Raji (cell line): Measurements from ENCODE around the gene HOXA6.

Source experiments
- POLR2A ChIP-seq: IDR thresholded peaks from 2 replicates; pipeline ENCODE4 v1.6.1; 2011; ENCODE audit warnings: low read depth, low read length, control low read depth; ENCODE audit not compliant: insufficient read depth

HOXA6 gene

DNA sequence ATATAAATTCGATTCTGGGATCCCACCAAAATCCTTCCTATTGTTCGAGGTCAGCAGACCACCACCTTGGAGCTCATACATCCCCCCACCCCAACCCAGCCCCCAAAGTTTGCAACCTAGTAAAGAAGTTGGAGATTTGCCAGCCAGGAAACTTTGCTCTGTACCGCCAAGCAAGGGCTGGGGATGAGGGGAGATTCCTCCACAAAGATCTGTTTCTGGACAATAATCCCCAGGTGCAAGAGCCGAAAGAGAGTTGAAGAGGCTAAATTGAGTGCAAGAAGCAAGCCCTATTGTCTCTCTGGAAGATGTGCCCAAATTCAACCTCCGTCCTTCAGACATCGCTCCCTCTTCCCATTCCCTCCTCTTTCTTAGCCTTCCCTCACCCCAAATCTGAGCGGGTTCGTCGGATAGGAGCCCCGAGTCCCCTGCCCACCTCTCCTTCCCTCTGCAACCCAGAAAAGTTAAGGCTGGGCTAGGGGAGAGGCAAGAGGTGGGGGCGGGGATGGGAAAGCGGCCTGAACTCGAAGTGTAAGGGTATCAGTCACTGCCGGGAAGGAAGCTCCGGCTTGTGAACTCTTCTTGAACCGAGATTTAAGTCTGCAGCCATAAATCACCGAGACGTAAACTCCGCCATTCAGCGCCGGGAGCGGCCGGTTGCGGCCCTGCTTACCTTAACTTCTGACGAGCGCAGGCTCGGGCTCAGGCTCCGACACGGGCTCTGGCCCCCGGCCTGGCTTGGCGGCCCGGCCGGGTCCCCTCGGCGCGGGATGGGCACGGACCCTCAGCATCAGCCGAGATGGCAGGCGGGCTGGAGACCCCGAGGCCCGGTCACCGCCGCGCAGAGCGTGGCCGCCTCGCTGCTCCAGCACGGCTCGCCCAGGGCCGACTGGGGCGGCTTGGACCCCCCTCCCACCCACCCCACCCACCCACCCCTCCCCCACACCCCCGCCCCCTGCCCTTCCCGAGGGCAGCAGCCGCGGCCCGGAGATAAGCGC is 34.3 kb downstream of the HOXA6 start:
- no peak for TF ChIP-seq POLR2A

DNA sequence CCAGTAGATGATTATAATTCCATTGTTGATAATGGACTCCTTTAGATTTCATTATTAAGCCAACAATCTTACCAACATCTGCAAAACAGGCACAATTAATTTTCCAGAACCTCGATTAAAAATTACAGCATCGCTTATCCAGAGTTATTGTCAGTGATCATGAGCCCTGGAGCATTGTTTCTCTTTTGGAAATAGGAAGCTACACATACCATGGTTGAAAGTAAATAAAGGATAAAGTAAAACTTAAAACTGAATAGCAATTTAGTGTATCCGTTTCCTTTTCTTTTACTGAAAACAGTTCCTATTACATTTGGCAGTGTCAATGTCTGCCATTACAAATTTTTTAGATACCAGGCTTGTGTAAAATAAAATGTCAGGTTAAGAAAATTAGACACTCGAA is 35.2 kb downstream of the HOXA6 start:
- no peak for TF ChIP-seq POLR2A

DNA sequence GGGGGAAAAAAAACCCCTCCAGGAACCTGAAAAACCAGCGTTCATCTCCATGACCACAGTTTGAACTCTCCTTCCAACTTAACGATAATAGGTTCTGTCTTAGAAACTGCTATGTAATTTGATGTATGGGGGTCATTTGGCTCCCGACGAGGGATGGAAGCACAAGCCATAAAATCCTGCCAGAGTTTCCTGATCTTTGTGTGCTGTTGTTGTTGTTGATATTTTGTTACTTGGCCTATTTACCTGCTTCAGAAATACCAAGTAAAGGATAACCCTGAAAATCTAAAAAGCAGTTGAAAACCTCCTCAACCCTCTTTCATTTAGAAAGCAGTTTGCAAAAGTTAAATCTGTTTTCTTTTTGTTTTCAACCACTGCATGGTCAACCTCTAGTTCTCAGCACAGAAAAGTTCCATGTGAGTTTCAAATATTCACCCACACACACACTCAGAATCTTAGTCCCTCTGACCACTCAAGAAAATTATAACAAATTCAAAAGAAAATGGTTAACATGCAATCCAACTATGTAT is 35.8 kb downstream of the HOXA6 start:
- TF ChIP-seq POLR2A = no peak

DNA sequence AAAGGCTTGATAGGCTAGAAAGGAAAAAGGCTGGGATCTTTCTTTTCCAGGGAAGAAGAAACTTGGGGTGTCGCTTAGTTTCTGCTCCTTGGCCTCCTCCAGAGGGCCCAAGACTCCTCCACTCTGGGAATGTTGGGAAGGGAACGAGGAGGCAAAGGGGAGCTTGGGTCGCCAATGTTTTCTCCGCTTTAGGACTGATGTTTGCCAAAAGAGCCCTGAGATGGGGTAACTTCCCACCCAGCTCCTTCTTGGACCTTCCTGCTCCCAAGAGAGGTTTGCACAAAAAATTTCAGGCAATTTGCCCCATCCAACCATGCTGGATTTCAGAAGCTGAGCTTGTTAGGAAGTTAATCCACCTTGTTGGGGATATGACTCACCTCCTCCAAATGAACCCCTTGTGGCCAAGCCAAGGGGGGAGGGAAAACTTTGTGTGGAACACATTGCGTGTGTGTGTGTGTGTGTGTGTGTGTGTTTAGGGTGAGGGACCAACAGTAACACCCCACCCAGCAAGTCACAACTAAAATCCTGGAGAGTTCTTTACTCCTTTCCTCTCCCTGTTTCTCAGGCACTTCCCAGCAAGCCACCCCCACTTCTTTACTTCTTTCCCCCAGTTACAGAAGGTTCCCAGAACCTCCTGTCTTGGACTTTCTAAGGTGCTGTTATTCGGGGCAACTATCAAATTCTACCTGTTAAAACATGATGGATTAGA is 36.4 kb downstream of the HOXA6 start:
- TF ChIP-seq POLR2A = no peak

DNA sequence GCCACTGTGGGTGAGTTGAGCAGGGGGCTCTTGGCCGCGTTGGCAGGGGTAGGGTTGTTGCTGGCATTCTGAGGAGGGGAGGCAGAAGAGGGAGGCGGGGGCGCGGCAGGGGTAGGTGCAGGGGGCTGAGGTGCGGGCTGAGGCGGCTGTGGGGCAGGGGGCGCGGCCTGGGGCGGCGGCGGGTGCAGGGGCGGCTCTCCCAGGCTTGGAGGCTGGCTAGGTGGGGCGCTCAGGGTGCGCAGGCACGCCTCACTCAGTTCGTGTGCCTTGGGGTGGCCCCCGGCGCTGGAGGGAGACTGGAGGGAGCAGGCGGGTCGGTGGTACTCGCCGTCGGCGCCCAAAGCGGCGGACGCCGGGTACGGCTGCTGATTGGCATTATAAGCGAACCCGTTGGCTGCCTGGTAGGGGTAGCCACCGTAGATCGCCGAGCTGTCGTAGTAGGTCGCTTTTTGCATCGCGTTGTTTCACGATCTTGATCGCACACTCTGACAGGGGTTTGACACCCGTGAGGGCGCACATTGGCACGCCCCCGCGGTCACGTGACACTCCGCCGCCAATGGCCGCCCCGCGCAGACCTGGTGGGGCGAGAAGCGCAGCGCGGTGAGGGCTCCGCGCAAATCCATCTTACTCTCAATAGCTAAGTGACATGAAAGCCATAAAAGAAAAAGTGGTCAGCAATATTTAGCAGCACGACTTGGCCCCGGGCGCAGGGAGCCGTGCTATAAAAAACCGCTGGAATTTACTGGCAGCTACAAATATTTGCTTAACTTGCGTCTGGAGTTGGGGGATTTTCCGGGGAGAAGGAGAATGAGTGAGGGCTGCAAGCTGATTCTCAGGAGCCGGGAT is 37.2 kb downstream of the HOXA6 start:
- TF ChIP-seq POLR2A = no peak

DNA sequence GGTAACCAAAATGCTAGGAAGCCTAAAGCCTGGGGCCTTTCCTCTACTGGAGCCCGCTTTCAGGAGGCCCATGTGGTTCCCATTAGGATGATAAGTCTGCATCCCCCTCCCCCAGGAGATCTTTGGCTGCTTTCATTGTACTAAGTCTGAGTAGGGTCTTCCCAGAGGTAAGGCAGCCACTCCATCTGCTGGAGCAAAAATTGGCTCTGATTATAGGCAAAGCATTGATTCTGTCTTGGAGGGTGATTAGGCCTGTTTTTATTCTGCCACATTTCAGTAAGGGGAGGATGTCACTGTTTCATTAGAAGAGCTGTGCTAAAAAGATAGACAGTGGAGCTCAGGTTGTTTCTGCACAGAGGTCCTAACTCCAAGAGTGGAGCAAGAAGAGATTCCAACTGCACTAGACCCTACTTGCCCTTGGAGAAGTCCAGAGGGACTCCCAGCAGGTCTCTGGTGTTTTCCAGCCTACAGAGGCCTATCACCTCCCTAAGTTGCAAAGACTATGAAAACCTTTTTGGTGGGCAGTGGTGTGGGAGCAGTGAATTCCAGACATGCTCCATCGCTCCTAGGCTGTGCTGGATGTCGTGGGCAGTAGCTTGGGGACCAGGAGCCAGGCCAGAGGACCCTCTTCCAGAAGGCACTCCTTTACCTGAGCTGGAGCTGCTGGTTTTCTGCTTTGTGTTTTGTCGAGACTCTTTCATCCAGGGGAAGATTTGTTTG is 37.9 kb downstream of the HOXA6 start:
- TF ChIP-seq POLR2A = no peak

DNA sequence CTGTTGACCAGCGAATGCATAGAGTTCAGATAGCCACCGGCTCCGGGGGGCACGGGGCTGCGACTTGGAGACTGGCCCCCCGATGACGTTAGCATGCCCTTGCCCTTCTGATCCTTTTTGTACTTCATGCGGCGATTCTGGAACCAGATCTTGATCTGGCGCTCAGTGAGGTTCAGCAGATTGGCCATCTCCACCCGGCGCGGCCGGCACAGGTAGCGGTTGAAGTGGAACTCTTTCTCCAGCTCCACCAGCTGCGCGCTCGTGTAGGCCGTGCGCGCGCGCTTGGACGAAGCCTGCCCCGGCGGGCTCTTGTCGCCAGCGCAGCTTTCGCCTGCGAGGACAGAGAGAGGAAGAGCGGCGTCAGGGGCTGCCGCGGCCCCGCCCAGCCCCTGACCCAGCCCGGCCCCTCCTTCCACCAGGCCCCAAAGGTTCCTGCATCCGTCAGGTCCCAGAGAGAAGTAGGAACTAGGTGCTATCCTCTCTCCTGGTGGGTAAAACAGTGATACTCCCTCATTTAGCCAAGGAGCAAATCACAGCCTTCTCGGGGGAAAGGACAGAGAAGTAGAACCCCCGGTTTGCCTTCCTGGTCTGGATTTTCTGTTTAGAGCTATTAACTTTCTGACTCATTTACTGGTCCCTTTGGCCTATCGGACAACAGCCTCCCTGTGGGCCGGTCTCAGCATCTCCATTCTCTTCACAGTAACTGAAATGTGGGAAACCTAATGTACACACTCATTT is 39.0 kb downstream of the HOXA6 start:
- no peak for TF ChIP-seq POLR2A

DNA sequence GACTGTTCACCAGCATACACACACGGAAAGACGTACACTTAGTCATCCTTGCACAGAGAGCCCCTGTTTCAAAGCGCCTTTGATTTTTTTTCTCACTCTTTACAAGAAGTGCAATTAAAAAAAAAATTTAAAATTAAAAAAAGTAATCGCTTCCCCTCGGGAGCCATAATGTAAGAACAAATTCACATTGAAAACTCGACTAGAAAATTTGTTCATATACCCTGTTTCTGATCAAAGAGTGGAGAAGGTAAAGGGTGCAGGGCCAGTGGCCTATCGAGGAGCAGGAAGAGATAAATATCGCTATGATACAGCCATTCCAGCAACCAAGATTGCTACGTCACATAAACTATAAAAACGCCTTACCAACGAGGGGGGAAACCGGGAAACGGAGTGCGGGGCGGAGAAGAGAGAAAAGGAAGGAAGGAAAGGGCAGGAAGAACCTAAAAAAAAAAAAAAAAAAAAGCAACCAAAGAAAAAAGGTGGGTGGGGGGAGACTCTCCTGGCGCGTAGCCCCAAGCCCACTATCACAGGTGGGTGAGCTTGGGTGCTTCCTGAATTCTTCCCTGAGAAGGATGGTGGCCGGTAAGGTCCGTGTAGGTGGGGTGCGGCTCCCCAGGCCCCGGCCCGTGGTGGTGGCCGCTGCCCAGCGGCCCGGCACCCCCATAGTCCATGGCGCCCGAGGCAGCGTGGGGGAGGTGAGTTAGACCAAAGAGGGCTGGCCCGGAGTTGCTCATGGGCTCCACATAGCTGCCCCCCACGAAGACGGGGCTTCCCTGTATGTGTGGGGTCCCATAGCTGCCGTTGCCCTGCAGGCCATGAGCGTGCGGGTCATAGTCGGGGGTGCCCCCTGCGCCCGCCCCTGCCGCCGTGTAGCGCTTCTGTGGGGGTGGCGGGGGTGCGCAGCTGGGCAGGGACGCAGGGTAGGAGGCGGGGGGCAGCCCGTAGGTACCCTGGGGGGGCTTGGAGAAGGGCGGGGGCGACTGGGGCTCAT is 39.9 kb downstream of the HOXA6 start:
- no peak for TF ChIP-seq POLR2A

DNA sequence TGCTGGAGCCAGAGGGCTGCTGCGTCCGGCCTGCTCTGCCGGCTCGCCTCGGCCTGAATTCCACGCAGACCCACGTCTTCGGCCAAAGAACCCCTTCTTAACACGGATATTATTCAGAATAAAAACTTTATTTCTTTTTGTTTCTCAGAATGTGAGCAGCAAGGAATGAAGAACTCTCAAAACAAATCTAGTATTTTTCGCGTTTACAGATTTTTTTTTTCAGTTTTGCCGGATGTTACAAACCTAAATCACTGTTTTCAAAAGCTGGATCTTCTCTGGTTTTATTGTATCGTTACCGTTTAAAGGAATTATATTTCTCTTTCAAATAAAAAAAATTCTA is 40.7 kb downstream of the HOXA6 start:
- TF ChIP-seq POLR2A = no peak

DNA sequence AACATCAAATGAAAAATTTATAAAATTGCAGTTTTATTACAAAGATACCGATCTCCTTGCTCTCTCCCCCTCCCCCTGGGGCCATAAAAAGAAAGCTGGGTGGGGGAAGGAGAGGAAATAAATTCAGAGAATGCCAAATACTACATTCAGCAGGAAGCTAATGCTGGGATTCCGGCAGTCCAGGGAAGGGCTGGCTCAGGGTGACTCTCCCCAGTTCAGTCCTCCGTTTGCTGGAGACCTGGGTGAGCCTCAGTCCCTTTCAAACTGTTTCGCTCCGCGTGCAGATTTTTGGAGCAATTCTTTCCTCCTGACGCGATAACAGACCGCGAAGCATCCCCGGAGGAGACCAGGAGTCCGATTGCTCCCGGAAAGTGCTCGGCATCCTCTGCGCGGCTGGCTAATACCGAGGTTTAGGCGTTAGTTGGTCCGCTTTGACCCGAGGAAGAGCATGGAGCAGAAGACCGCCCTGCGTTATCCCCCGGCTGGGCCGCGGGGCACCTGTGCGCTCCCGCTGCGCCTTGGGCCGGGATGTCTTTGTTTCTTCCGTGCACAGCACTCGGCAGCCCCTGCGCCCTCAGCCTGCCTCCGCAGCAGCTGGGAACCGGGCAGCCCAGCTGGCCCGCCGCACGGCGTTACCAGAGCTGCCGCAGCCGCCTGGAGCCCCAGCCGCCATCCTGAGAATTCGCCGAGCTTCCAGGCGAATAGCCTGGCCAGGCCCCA is 41.2 kb downstream of the HOXA6 start:
- TF ChIP-seq POLR2A = no peak

DNA sequence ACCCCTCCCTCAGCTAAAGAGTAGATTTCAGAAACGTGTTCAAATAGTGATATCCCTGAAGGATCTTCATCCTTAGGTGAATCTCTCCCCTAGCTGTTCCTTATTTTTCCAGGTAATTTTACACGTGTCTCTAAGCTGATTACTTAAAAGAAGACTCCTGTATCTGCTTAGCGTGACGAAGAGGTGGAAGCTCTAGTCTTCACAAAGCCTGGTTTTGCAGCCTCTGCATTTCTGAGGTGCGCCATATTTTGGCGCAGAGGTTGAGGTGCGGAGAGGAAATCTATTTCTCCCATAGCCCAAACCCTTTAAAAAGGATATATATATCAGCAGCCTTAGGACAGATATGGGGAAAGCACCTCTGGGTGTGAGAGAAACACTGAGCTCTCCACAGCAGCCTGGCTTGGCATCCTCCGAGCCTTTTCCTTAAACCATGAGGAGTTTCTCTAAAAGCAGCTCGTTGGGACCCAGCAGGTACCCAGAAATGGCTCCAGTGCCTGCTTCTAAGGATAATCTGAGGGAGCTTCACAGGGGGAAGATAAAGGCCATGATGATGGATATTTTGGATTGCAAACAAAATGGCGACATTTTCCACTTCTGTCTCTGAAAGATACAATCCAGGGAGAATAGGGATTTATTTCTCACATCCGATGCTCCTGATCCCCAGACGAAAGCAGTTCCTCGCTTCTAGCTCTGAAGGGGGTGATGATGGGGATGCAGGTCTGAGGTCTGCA is 42.1 kb downstream of the HOXA6 start:
- TF ChIP-seq POLR2A = no peak

DNA sequence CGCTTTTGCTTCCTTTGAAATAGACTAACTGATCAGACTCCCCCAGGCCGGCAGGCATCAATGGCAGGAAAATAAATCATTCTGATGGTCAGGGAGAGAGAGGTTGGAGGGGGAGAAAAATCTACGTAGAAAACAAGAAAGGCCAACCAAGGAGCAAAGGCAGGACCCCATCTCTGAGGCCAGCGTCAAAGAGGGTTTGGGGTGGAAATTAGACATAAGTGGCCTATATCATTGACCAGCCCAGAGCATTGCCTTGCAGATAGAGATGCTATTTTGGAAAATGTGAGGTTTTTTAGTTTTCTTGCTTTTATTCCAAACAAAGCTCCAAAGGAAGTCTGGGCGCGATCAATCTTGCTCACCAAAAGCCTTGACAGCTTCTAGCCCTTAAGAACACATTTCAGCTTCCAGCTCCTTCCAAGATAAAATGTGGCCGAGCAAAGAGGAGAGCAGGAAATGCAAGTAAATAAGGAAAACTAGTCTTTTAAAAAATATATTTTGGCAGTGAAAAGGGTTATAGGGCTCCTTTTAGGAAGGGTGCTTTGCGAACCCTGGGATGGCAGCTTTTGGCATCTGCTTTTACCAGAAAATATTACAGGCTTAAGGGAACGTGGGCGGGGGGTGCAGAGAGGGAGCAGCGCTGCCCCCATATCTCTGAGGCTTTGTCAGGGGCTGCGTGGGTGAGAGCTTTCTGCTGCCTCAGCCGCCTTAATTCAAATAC is 43.1 kb downstream of the HOXA6 start:
- no peak for TF ChIP-seq POLR2A
